Stimulated activated CD4-positive, alpha-beta T cell treated with anti-CD3 and anti-CD28 coated beads, TNF-alpha, amount 100 ng/mL, for 24 hours (primary cell): ENCODE measurements around the gene WNT6.

ENCODE experiments used
- DNase-seq, 3 experiments: peaks; one replicate each; pipeline ENCODE4 v3.0.0-alpha.2; 2020; ENCODE audit warnings: low read depth in 3 of 3

WNT6 gene

DNA sequence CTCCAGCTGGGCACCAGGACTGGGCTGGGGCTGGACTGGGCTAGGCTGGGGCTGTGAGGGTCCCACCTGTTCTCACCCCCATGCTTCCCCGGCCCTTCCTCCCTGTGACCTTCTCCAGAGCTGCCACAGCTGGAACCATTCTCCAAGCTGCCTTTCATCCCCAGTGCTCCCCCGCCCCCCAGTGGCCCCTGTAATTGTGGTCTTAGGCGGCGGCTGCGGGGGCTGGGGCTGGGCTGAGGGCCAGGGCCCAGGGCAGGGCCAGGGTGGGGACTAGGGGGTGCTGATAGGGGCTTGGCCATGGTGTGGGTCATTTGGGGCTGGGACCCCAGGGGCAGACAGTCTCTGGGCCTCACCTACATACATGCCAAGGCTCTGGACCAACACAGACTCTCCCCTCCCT lies 18.3 kb downstream of the WNT6 start:
- no peak for DNase-seq

DNA sequence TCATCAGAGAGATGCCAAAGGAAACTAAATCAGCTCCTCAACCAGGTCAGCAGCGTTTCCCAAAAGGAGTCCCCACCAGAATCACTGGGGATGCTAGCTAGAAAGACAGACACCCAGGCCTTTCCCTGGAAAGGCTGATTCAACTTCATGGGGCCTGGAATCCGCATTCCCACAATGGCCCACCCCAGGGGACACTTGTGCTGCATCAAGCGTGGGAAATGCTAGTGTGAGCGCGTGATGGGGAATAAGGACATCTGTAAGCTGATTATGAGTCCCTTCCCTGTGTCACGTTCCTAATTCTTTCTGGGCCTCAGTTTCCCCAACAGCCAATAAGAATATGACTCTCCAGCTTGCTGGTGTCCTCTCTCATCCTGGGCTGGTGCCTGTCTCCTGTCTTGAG lies 18.9 kb downstream of the WNT6 start:
- DNase-seq: no peak

DNA sequence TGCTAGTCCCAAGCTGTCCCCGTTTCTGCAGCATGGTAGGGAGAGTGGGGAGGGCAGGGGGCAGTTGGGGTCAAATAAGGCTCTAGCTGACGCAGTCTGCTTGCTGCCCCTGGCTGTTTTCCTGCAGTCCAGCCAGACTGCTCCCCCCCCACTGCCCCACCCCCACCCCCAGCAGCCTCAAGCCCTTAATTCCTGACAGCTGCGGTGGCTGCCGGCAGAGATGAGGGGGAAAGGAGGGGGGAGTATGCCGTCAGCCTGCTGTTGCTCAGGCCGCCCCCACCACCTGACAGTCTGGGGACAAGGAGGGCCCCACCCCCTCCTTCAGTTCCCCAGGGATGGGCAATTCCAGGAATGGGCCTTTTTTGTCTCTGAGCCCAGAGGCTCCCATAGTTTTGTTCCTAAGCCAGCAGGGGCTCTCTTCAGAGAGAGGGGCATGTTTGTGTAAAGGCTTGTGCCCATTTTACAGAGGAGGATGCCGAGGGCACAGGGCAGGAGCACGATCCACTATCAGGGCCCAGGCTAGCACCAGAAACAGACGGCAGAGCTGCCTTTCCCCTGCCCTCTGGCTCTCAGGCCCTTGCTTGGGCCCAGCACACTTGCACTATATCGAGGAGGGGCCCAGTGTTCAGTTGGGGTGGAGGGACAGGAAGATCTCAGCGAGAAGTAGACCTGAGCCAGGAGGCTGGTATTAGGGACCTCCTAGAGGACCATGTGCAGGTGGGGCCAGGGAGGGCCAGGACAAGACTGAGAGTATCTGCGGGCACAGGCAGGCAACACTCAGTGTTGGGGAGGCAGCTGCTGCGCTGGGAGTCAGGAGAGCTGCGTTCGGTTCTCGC lies 19.5 kb downstream of the WNT6 start:
- no peak for DNase-seq

DNA sequence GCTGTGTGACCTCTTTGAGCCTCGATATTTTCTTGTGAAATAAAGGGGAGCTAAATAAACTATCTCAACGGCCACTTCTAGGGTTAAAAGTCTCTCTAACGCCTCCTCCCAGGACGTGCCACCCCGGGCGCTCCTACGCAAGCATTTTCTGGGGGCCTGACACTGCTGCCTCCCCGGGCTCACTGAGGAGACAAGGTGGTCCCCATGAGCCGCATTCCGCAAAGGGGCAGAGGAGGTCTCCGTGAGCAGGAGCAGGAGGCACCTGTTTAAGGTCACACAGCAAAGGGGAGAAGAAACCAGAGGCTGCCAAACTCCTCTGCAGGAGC lies 20.1 kb downstream of the WNT6 start:
- no peak for DNase-seq

DNA sequence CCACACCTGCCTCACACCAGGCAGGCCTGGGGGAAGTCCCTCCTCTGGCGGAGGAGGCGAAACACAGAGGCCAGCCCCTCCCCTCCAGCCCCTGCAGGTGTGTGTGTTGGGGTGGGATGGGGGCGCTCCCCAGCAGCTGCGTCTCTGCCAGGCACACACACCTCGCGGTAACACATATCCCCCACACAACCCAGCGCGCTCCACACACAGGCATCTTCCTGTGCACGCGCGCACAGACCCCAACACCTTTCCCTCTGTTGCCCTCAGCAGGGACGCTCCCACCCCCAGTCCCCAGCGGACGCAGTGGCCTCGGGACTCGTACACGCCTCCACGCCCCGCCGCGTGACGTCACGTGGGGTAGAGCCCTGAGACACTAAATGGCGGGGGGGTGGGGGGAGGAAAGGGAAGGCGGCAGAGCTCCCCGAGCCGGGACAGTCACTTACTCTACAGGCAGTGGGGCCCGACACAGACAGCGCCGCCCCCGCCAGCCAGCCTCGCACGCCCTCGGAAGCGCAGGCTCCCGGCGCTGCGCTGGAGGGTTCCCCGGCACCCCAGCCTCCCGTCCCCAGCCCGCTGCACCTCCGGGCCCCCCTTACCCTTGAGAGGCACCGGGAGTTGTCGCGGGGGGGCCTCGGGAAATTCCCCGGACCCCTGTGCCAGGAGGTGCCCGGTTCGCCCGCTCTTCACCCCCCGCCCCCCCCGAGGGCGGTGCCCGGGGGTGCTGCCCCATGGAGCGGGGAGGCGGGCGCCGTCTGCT lies 20.7 kb downstream of the WNT6 start, which contains the start of gene WNT10A:
TSS of gene WNT10A (plus strand) at position 751 of the 757 bp plus-strand sequence. CDS start 144 bp downstream, outside the sequence.
- DNase-seq: peak in 2 of 3 experiments; percentile 46 to 69

DNA sequence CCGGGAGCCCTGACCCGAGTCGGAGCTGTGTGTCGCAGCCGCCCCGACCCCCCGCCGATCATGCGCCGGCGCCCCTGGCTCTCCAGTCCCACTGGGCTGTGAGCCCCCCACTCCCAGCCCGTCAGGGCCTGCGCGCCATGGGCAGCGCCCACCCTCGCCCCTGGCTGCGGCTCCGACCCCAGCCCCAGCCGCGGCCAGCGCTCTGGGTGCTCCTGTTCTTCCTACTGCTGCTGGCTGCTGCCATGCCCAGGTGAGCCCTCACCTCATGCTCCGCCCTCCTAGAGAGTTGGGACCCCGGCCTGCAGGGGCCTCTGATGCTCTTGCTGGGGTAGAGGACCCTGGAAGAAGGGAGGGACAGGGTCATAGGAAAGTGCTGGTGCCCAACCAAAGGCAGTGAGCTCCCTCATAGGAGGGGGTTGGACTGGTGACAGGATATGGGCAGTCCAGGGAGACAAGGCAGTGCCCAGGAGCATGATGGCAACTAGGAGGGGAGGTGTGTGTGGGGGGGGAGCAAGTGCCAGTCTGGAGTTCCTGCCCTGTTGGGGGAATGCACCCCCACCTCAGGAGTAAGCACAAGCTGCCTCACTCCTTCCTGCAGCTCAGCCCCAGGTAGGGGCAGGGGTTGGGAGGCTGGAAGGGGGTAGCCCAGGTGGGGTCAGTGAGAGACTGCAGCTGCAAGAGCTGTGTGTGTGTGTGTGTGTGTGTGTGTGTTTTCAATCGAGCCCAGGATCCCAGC lies 21.4 kb downstream of the WNT6 start:
- no peak for DNase-seq

DNA sequence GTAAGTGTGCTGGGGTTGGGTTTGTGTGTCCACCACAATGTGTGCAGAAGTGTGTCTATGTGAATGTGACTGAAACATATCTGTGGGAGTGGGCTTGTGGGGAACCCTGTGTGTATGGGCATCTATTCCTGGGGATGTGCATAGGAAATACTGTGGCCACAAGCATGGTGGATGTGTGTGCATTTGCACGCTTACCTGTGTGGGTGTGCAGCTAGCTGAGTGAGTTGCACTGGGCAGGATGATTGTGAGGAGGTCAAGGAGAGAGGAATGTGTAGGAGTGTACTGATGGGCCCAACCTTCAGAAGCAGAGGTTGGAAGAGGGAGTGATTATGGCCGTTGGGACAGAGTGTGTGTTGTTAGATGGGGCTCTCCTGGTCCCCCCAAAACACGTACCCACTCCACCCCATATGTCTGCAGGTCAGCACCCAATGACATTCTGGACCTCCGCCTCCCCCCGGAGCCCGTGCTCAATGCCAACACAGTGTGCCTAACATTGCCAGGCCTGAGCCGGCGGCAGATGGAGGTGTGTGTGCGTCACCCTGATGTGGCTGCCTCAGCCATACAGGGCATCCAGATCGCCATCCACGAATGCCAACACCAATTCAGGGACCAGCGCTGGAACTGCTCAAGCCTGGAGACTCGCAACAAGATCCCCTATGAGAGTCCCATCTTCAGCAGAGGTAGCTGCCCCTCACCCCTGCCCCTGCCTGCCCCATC lies 22.3 kb downstream of the WNT6 start:
- no peak for DNase-seq

DNA sequence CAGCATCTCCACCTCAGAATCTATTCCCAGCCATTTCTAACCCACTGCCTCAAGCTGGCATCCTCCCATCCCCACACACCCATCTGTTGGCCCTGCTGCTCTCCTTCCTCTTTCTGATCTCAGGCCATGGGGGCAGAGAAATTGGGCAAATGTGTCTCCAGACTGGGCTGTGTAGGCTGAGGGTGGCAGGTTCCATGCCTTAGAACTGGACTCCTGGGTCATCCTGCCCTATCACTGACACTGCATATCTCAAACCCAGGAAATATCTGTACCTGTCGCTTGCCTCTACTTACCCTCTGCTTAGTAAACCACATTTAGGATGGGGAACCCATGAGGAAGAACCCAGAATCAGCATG lies 22.8 kb downstream of the WNT6 start:
- no peak for DNase-seq

DNA sequence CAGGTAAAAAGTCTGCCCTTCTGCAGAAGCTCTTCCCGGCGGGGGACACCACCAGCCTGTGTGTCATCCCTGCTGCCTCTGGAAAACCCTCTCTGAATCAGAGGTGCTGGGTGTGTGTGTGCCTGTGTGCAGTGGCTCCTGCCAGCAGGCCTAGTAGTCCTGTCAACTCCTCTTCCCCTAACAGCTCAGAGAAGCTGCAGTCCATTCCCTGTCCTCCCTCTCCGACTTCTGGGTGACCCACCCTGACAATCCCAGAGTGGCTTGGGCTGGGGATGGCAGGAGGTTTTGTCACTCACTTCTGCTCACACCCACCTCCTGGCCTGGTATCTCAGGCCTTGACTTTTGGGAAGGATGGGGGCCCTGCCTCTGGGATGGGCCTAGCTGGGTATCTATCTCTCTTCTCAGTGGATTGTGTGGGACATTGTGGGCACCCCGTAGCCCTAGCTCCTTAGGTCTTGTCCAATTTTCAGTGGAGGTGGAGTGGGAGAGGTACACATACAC lies 23.3 kb downstream of the WNT6 start:
- DNase-seq: no peak

DNA sequence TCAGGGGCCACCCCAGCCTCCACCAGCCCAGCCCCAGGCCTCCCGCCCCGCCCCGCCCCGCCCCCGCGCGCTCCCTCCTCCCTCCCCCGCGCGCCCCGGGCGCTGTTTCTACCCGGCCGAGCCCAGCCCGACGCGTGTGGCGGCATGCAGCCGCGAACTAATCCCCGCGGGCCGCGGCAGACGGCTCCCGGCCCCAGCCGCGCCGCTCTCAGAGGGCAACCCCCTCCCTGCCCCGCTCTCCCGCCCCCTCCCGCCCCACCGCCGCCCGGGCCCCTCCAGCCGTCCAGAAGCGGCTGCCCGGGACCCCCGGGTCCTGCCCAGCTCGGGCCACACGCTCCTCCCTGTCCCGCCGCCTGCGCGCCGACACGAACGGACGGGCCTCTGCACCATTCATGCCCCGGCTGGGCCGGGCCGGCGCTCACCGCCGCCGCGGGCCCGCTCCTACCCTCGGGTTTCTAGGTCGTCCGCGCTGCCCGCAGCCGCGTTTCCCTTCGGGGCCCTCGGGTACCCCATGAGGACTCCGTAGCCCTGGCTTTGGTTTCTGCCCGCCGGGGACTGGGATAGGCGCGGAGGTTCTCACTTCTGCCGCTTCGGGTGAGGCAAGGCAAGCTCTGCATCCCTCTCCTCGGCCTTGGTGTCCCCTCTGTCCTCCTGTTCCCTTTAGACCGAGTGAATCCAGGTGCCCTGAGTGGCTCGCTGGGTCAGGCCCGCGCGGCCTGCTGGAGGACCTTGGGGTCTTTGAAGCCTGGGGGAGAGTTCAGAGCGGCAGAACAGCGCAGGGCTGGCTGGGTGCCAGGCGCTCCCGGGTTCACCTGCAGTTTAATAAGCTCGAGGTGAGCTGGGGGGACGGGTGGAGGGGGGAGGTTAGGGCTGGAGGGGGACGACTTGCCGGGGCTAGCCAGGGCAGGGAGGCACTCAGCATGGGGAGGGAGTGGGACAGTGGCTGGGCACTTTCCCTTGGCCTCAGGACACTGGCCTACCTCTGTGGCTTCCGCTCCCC lies 24.2 kb downstream of the WNT6 start:
- DNase-seq: no peak

DNA sequence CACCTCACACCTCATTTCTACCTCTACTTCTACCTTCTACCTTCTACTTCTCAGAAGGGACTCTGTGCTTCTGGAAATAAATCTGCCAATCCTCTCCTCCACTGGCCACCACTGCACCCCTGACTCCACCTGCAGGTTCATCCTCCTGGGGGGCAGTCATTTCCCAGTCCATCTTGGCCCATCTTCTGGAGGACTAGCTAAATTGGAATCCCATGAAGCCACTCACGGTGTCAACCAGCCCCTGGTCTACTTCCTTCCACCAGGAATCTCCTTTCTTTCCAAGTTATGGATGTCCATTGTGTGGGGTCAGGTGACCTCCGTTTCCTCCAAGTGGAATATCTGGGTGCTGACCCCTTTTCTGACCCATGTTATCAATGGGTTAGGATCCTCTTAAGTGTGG lies 24.9 kb downstream of the WNT6 start:
- no peak for DNase-seq

DNA sequence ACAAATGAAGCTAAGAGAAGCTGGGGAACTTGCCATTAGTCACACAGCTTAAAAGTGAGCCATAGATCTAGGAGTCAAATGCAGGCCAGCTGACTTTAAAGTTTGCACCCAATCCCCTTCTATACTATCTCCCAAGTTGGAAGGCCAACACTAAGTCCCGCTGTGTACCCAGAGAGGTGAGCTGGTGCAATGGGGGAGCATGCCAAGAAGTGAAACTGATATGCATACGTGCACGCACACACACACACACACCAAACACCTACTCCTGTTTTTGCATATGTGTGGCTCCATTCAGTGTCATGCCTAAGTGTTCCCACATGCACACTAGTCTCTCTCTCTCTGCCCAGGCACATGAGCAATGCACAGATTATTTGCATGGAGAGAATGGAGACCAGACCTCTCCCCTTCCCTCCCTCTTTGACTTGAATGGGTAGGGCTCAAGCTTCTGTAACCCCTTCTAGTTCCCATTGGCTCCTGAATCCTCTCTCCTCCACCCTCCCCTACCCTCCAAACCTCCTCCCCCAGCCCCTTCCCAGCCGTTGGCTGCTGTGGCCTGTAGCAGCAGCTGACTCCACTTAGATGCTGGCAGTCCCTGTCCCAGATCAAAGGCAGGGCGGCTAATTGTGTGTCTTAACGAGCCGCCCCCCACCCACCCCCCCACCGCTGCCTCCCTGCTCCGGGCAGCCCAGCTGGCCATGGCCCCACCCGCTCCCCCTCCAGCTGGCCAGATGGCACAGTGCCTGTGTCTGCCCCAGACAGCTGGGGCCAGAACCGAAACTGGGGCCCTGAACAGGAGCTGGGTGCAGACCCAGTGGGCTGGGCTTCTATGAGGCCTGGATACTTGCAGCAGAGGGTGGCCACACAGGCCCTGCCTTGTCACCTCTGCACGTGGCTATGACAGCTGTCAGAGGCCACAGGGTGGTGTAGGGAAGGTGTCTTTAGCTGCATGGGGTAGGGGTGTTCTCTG lies 26.7 kb downstream of the WNT6 start:
- DNase-seq: no peak

DNA sequence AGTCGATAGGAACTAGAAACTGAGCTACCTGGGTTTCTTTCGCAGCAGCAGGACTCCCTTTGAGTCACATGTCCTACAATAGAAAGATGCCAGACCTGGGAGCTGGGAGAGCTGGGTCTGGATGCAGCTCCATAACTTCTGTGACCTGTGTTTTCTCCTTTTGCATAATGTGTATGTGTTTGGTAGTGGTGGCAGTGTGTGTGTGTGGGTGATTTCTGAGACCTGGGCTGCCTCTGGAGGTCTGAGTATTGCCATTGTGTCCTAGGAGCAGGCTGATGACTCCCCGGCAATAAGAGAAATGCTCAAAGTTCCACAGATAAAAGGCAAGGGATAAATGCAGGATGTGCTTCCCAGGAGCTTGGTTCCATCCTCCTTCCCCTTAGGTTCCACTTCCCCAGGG lies 27.5 kb downstream of the WNT6 start:
- no peak for DNase-seq

DNA sequence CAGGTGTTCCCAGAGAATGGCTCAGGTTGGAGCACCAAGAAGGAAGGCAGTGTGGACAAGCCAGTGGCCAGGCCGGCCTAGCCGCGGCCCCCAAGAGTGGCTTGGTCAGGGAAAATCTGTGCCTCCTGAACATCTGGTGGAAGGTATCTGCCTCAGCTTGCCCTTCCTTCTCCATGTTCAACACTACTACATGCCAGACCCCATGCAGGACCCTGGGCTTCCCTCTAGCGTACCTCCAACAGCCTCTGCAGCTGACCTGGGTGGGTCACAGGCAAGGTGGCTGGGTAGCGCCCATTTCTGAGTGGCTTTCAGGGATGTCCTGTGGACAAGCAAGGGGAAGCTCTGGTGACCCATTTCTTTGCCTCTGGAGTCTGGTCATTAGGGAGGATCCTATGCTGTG lies 28.7 kb downstream of the WNT6 start:
- DNase-seq: no peak

DNA sequence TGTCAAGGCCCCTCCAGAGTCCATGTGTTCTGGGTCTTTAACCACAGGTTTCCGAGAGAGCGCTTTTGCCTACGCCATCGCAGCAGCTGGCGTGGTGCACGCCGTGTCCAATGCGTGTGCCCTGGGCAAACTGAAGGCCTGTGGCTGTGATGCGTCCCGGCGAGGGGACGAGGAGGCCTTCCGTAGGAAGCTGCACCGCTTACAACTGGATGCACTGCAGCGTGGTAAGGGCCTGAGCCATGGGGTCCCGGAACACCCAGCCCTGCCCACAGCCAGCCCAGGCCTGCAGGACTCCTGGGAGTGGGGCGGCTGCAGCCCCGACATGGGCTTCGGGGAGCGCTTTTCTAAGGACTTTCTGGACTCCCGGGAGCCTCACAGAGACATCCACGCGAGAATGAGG lies 30.3 kb downstream of the WNT6 start:
- no peak for DNase-seq

DNA sequence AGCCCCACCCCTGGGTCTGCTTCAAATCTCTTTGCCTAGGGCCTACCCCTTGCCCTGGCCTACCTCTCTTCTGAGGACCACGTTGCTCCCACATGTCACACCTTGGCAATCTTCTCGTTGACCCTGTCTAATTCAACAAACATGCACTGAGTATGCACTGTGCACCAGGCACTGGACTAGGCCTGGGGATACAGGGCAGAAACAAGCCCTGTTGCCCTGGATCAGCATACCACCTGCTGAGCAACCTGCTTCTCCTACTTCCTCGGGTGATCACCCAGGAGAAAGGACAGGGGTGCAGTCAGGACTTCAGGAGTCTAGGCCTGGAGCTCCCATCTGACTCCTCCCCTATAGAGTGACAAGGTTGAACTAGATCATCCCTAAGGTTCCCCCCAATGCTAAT lies 30.8 kb downstream of the WNT6 start:
- DNase-seq: no peak

DNA sequence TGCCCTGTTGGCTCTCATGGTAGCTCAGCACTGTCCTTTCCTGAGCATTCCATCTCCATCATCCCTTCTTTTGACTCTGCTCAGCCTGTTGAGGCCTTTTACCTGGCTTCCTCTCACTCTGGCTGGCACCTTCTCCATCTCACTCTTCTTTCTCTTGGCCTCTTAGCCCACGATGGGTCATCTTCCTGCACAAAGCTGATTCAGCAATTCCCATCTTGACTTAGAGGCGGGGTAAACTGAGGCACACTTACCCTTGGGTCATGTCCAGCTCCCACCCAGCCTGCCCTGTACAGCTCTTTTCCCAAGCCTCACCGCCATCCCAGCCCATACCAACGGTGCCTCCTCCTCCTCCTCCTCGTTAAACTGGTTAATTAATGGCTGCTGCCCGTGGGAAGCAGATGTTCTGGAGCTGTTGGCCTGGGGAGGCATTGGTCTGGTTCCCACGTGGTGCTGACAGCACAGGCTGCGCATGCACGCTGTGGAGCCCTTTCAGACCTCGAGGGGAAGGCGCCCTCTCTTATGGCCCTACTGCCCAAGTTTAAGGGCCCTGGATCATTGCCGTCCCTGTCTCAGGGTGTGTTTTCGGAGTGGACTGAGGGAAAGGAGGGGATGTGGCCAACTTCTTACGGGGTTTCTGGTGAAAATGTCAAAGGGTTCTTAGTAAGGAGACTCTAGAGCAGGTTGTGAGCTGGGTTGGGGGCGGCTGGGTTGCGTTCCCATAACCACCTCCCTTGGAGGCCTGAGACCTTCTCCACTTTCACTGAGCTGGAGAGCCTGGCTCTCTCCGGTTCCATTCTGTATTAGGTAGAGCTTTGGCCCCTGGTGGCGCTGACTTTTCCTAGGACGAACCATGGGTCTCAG lies 31.9 kb downstream of the WNT6 start:
- no peak for DNase-seq

DNA sequence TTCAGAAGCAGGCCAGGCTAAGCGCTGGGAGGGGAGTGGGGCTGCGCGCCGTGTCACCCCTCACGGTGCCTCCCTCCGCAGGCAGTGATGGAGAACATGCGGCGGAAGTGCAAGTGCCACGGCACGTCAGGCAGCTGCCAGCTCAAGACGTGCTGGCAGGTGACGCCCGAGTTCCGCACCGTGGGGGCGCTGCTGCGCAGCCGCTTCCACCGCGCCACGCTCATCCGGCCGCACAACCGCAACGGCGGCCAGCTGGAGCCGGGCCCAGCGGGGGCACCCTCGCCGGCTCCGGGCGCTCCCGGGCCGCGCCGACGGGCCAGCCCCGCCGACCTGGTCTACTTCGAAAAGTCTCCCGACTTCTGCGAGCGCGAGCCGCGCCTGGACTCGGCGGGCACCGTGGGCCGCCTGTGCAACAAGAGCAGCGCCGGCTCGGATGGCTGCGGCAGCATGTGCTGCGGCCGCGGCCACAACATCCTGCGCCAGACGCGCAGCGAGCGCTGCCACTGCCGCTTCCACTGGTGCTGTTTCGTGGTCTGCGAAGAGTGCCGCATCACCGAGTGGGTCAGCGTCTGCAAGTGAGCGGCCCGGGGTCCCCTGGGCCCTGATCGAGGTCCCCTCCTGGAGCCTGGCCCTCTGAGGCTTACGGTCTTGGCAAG lies 33.2 kb downstream of the WNT6 start:
- DNase-seq: peak; percentile 60 to 83 (median 69)
